ENCODE data around the gene PPFIA1.

Gene PPFIA1

GRCh38 chr11:70333261-70333660, 62.8 kb downstream of the PPFIA1 start:
- H3K27ac ChIP-seq, result no peak overlapping the region

DNA sequence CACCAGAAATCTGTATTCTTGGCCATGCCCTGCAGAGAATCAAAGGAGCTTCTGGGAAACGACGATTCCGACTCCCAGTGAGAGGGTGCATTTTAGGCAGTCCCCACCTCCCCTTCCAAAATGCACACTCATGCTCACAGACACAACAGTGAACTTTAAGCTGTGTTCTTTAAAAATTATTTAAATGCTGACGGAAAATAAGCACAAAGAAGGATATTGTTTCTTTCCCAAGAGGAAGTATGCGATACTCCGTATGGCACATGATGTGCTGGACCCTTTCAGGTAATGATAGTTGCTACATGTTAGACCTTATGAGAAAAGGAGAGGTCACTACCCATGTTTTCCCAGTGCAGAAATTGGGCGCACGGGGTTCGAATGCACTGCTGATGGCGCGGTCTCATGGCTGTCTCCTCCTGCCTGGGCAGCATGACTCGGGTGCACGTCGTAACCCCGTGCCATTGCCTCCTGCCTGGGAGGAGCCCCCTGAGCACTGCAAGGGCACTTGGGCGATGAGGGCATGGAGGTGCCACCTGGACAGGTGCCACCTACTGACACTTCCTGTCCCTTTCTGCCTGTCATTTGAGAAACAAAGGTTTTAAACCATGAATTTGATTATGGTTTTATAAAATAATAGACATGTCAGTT, 64.0 kb downstream of the PPFIA1 start:
- no peak overlapping the region for H3K27ac ChIP-seq
- TF ChIP-seq, protein P1, sequence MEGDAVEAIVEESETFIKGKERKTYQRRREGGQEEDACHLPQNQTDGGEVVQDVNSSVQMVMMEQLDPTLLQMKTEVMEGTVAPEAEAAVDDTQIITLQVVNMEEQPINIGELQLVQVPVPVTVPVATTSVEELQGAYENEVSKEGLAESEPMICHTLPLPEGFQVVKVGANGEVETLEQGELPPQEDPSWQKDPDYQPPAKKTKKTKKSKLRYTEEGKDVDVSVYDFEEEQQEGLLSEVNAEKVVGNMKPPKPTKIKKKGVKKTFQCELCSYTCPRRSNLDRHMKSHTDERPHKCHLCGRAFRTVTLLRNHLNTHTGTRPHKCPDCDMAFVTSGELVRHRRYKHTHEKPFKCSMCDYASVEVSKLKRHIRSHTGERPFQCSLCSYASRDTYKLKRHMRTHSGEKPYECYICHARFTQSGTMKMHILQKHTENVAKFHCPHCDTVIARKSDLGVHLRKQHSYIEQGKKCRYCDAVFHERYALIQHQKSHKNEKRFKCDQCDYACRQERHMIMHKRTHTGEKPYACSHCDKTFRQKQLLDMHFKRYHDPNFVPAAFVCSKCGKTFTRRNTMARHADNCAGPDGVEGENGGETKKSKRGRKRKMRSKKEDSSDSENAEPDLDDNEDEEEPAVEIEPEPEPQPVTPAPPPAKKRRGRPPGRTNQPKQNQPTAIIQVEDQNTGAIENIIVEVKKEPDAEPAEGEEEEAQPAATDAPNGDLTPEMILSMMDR (conservative IDR thresholded peaks at IDR 0.05), result no peak
- no peak for TF ChIP-seq ZFX (IDR thresholded peaks at IDR 0.05)

More at GRCh38 chr11:70333261-70333660, 62.8 kb downstream of the PPFIA1 start:
- no peak for TF ChIP-seq ZFX (IDR thresholded peaks at IDR 0.05)
- TF ChIP-seq, protein P1 (conservative IDR thresholded peaks at IDR 0.05), result no peak

DNA sequence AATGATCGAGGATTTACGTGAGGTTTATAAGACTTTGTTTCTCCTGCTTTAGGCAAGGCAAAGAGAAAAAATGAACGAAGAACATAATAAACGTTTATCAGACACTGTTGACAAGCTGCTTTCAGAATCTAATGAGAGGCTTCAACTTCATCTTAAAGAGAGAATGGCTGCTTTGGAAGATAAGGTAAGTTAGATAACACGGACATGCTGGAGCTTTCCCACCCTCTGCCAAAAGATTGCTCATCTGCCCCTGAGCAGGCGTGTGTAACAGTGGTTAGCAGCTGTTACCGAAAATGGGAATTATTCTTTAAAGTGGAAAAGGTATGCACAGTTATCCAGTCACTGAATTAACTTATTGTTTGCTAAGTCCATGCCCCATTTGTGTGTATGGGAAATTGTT, 65.0 kb downstream of the PPFIA1 start:
- TF ChIP-seq, protein P1 (conservative IDR thresholded peaks at IDR 0.05), result no peak
- TF ChIP-seq ZFX (IDR thresholded peaks at IDR 0.05), result no peak
- H3K27ac ChIP-seq, result no peak overlapping the region

GRCh38 chr11:70338594-70338993, 68.1 kb downstream of the PPFIA1 start:
- H3K27ac ChIP-seq, result no peak overlapping the region
- TF ChIP-seq, protein P1 (conservative IDR thresholded peaks at IDR 0.05), result no peak

DNA sequence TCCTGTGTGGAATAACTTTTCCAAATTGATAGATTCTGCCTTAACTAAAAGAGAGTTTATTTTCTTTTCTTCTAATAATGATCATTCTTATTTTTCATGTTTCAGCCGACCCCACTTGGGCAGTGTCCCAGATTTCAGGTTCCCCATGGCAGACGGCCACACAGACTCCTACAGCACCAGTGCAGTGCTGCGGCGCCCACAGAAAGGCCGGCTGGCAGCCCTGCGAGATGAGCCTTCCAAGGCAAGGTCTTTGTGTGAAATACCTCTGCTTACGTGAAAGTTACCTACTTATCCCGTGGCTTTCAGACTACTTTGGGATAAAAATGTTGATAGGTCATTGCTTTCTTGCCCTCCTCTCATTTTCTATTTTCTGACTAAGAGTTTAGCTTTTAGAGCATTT, 68.6 kb downstream of the PPFIA1 start:
- TF ChIP-seq, protein P1 (conservative IDR thresholded peaks at IDR 0.05), result no peak
- TF ChIP-seq ZFX (IDR thresholded peaks at IDR 0.05), result no peak
- H3K27ac ChIP-seq, result no peak overlapping the region

- TF ChIP-seq, protein P1 (conservative IDR thresholded peaks at IDR 0.05), result no peak
- no peak for TF ChIP-seq ZFX (IDR thresholded peaks at IDR 0.05)
- no peak overlapping the region for H3K27ac ChIP-seq
These were observed 71.5 kb downstream of the PPFIA1 start for GRCh38 chr11:70341881-70342429.

DNA sequence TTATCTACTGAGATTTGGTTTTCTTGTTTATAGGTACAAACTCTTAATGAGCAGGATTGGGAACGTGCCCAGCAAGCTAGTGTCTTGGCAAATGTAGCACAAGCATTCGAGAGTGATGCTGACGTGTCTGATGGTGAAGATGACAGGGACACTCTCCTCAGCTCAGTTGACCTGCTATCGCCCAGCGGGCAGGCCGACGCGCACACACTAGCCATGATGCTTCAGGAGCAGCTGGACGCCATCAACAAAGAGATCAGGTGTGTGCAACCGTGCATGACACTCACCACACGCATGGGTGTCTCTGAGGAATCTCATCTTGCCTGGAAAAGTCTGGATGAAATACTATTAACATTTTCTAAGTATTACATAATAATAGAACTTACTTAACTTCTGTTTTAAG, 73.1 kb downstream of the PPFIA1 start:
- no peak for TF ChIP-seq ZFX (IDR thresholded peaks at IDR 0.05)
- TF ChIP-seq, protein P1 (conservative IDR thresholded peaks at IDR 0.05), result no peak
- no peak overlapping the region for H3K27ac ChIP-seq

Measured in C4-2B (cell line).